Measurements from ENCODE around the gene SHANK1. TPM values are rescaled to one million over a fixed set of nuclear protein-coding genes. Genes with fewer than 3 reads are reported as not detected.

Gene SHANK1
- total RNA-seq, 2 experiments from 2014 or later, result 0.04 to 0.12 TPM

DNA sequence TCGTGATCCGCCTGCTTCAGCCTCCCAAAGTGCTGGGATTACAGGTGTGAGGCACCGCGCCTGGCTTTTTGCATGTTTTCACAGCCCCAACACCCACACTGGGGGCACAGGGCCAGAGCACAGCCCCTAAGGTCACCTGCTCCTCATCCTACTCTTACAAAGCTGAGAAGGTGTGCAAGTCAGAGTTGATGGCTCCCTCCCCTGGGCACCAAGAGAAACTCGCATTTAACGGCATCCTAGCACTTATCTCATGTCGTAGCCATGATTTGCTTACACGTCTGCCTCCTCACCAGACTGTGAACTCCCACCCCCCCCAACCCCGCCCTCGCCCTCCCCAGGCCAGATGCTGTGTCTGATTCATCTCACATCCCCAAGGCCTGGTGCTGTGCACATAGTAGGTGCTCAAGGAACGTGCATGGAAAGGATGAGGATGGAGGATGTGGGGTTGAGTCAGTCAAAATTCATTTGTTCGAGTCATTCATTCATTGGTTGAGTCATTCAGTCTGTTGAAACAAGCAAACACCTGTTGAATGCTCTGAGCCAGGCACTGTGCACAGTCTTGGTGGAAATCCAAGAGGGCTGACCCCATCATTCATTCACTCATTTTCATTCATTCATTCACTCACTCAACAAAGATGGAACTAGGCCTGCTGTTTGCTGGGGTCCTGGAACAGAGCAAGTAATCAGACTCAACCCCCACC lies 11.3 kb downstream of the SHANK1 start:
- DNase-seq, result no peak
- Mint-ChIP-seq H3K4me3 (no peak overlapping the region), H3K4me1 (peaks cover 20% of the 10 kb centered on the region), H3K27ac (no peak overlapping the region), H3K27me3 (peaks cover 15% of the 10 kb centered on the region), H3K9me3 (no peaks in the 10 kb centered on the region), H3K36me3 (no peaks in the 10 kb centered on the region)

GRCh38 chr19:50706387-50706786 lies 13.2 kb downstream of the SHANK1 start:
- Mint-ChIP-seq H3K36me3 (no peaks in the 10 kb centered on the region), H3K9me3 (no peaks in the 10 kb centered on the region), H3K4me1 (peaks cover 9% of the 10 kb centered on the region), H3K27ac (no peak overlapping the region), H3K27me3 (peaks cover 21% of the 10 kb centered on the region), H3K4me3 (no peak overlapping the region)
- no peak for DNase-seq

DNA sequence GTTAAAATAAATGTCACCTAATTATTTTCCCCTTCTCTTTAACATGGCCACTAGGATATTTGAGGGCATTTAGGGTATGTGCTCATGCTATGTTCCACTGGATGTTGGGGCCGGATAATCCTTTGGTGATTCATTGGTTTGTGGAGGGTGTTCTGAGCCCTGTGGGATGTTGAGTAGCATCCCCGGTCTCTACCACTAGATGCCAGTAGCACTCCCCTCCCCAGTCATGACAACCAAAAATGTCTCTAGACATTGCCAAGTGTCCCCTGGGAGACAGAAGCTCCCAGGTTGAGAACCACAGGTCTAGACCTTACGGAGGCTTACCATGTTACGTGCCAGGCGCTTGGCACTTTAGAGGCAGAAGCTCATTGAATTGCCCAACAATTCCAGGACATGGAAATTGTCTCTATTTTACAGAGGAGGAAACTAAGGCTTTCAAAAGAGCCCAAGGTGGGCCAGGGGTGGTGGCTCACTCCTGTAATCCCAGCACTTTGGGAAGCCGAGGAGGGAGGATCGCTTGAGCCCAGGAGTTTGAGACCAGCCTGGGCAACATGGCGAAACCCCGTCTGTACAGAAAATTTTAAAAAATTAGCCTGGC lies 14.1 kb downstream of the SHANK1 start:
- peaks cover 9% of the 10 kb centered on the region for H3K4me1 Mint-ChIP-seq
- H3K4me3 Mint-ChIP-seq, result no peak overlapping the region
- no peaks in the 10 kb centered on the region for H3K9me3 Mint-ChIP-seq
- H3K27me3 Mint-ChIP-seq, result peaks cover 17% of the 10 kb centered on the region
- no peak for DNase-seq
- H3K27ac Mint-ChIP-seq, result no peak overlapping the region
- H3K36me3 Mint-ChIP-seq, result no peaks in the 10 kb centered on the region

DNA sequence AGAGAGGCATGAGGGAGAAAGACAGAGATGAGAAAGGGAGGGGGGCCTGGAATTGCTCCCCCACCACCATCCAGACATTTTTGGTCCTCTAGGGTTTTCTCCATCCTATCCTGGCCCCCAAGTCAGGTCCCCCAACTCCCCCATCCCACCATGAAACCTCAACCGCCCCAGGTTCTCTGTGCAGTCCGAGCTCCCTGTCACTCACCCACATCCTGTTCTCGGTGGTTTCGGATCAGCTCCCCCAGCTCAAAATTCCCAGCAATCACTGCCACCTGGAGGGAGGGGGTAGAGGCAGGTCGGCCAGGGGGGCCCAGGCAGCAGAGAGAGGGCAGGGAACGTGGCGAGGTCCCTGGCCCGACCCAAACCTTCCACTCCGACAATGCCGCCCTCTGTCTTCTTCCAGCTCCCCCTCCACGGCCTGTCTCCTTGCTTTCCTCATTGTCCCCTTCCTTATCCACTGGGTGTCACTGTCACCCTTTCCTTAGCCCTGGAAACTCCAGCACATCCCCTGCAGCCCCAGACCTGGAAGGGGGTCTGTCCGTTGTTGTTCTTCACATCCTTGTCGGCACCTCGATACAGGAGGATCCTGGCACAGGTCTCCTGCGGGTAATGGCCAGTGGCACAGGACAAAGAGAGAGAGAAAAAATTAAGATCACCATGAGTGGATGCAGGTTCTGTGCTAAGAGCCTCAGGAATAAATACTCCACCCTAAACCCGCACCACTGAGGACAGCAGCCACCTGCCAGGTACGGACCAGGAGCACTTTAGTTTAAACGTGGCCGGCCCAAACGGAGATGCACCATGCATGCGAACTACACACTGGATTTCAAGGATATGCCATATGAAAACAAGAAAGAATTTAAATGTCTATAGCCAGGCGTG lies 15.4 kb downstream of the SHANK1 start:
- Mint-ChIP-seq H3K9me3 (no peaks in the 10 kb centered on the region), H3K36me3 (no peaks in the 10 kb centered on the region), H3K4me3 (no peak overlapping the region), H3K27ac (no peak overlapping the region), H3K4me1 (peaks cover 9% of the 10 kb centered on the region), H3K27me3 (peaks cover 26% of the 10 kb centered on the region)
- DNase-seq, result no peak

GRCh38 chr19:50702871-50703829 lies 16.5 kb downstream of the SHANK1 start:
- H3K27me3 Mint-ChIP-seq, result peaks cover 33% of the 10 kb centered on the region
- H3K4me3 Mint-ChIP-seq, result no peak overlapping the region
- H3K36me3 Mint-ChIP-seq, result no peaks in the 10 kb centered on the region
- DNase-seq, result no peak
- no peaks in the 10 kb centered on the region for H3K9me3 Mint-ChIP-seq
- H3K27ac Mint-ChIP-seq, result no peak overlapping the region
- peaks cover 9% of the 10 kb centered on the region for H3K4me1 Mint-ChIP-seq

GRCh38 chr19:50702158-50702870 lies 17.3 kb downstream of the SHANK1 start:
- no peak overlapping the region for H3K4me3 Mint-ChIP-seq
- no peak overlapping the region for H3K27ac Mint-ChIP-seq
- H3K9me3 Mint-ChIP-seq, result no peaks in the 10 kb centered on the region
- DNase-seq, result no peak
- H3K36me3 Mint-ChIP-seq, result no peaks in the 10 kb centered on the region
- peaks cover 38% of the 10 kb centered on the region for H3K27me3 Mint-ChIP-seq
- peaks cover 9% of the 10 kb centered on the region for H3K4me1 Mint-ChIP-seq

- Mint-ChIP-seq H3K4me3 (no peak overlapping the region), H3K27ac (no peak overlapping the region), H3K36me3 (no peaks in the 10 kb centered on the region), H3K9me3 (no peaks in the 10 kb centered on the region), H3K27me3 (peaks cover 43% of the 10 kb centered on the region), H3K4me1 (peaks cover 4% of the 10 kb centered on the region)
- no peak for DNase-seq
Measured at GRCh38 chr19:50701367-50701985, 18.1 kb downstream of the SHANK1 start.

DNA sequence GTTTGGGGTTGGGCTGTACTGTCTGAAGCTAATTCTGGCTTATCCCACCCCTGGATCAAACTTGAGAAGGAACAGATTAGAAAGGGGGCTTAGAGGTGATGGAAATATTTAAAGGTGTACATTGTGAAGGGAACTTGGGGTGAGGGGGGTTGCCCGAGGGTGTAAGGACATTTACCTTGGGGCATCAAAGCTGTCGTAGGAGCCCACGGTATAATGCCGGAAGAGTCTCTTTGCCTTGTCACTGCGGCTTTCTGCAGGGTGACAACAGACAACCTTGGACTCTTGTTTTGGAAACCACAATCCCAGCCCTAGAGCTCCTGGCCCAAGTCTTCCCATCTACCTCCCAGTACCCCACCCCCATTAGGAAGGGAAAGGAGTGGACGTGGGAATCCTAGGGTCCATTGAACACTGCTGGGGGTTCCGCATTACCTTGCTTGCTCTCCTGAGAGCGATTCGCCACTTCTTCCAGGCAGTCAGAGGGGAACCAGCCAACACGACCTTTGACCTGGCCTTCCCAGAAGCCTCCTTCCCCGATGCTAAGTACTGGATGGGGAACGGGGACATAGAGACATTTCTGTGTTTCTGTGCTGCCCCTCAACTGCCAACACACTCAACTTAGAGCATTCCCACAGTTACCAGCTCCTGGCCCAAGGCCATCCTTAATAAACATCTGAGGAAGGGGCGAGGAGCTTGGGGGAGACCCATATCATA lies 22.0 kb downstream of the SHANK1 start:
- Mint-ChIP-seq H3K4me3 (no peak overlapping the region), H3K27ac (no peak overlapping the region), H3K4me1 (peaks cover 1% of the 10 kb centered on the region), H3K36me3 (no peaks in the 10 kb centered on the region), H3K9me3 (no peaks in the 10 kb centered on the region), H3K27me3 (peaks cover 55% of the 10 kb centered on the region)
- no peak for DNase-seq

DNA sequence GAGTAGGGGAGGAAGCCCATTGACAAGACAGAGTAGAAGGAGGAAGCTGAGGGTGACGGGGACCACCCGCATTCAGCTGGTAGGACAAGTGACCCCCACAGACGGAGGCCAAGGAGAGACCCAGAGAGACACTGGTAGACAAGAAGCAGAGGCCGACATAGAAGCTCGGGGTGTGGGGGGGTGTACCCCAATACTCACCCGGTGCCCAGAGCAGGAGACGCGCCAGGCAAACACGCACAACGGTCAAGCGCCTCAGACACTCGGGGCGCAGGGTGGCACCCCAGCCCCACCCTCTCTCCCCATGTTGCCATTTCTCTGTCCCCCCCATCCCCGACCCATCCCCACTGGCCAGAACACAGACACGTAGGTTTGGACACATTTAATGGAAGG lies 23.5 kb downstream of the SHANK1 start:
- peaks cover 69% of the 10 kb centered on the region for H3K27me3 Mint-ChIP-seq
- peaks cover 1% of the 10 kb centered on the region for H3K4me1 Mint-ChIP-seq
- no peaks in the 10 kb centered on the region for H3K36me3 Mint-ChIP-seq
- H3K4me3 Mint-ChIP-seq, result no peak overlapping the region
- no peaks in the 10 kb centered on the region for H3K9me3 Mint-ChIP-seq
- DNase-seq, result no peak
- H3K27ac Mint-ChIP-seq, result no peak overlapping the region

DNA sequence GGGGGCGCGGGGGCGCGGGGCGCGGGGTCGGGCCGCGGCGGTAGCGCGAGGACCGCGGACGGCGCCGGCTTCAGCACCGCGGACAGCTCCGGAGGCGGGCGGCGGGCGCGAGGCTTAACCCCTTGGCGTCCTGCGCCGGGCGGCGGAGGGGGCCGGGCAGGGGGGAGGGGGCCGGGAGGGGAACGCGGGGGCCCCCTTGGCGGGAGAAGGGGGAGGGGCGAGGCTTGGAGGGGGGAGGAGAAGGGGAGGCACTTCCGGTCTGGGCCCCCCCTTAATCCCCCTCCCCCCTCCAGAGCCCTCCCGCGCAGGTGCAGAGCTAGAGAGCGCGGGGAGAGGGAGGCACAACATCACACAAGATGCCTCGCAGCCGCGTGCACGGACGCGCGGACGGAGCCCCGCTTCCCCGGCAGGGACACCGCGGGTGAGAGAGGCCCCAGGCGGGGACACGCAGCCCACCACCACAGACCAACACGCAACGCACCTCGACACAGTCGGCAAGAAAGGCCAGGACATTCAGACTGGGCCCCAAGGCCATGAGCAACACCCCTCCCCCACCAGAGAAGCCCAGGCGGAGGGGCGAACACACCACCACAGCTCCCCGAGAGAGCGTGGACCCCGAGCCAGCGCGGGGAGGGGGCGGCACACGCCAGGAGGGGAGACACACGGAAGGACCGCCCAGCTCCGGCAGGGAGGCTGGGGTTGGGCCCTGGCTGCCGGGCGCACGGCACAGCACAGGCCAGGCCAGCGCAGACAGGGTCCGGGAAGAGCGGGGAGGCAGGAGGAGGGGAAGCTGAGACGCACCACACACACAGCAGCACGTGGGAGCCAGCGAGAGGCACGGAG lies 24.1 kb downstream of the SHANK1 start:
- no peak overlapping the region for H3K27ac Mint-ChIP-seq
- peaks cover 74% of the 10 kb centered on the region for H3K27me3 Mint-ChIP-seq
- no peaks in the 10 kb centered on the region for H3K36me3 Mint-ChIP-seq
- peak; percentile 52 for DNase-seq
- H3K9me3 Mint-ChIP-seq, result no peaks in the 10 kb centered on the region
- peaks cover 1% of the 10 kb centered on the region for H3K4me1 Mint-ChIP-seq
- H3K4me3 Mint-ChIP-seq, result no peak overlapping the region

GRCh38 chr19:50694815-50695145 lies 24.8 kb downstream of the SHANK1 start:
- H3K27ac Mint-ChIP-seq, result no peak overlapping the region
- peaks cover 73% of the 10 kb centered on the region for H3K27me3 Mint-ChIP-seq
- DNase-seq, result no peak
- peaks cover 1% of the 10 kb centered on the region for H3K4me1 Mint-ChIP-seq
- no peak overlapping the region for H3K4me3 Mint-ChIP-seq
- H3K9me3 Mint-ChIP-seq, result no peaks in the 10 kb centered on the region
- H3K36me3 Mint-ChIP-seq, result no peaks in the 10 kb centered on the region

DNA sequence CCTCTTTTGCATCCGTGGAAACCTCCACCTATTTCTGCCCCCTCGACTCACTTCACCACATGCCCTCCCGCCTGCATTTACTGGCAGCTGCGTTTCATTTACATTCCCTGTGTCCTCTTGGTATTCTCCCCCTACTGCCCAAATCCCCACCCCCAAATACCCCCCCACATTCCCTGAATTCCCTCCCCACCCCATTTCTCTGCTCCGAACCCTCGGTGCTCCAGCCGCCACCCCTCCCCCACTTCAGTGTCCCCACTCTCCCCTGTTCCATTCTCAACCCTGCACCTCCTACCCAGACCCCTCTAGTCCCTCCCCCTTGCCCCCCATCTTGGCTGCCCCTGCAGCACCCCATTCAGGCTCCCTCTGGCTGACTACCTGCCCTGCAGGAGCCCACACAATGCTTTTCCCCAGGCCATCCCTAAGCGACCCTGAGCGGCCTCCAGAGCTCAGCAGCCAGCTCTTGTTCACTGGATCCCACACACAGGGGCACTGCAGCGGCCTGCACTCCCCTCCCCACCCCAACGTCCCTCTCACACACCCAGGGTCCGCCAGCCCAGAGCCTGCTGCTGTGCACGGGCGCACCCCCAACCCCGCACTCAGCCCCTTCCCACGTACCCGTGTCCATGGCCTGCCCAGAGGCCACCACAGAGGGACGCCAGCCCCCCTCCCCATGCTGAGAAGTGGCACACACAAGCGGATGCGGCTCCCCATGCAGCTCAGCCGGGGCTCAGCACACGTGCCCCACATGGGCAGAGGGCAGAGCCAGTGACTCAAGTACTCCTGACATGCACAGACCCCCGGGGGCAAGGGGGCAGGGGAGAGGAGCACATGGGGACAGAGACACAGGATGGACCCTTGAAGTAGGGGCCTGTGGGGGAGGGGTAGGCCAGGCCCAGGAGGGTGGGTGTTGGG lies 26.3 kb downstream of the SHANK1 start:
- peaks cover 67% of the 10 kb centered on the region for H3K27me3 Mint-ChIP-seq

More for the DNA sequence above, 26.3 kb downstream of the SHANK1 start:
- H3K27ac Mint-ChIP-seq, result no peak overlapping the region
- no peaks in the 10 kb centered on the region for H3K9me3 Mint-ChIP-seq
- H3K4me3 Mint-ChIP-seq, result no peak overlapping the region
- no peak for DNase-seq
- H3K4me1 Mint-ChIP-seq, result peaks cover 1% of the 10 kb centered on the region
- peaks cover 2% of the 10 kb centered on the region for H3K36me3 Mint-ChIP-seq
